GM19238 (cell line): Measurements from ENCODE around the gene ZNF592.

ENCODE experiments used
- DNase-seq: peaks from one replicate; pipeline ENCODE4 v3.0.0; 2011; ENCODE audit warnings: low spot score; ENCODE audit not compliant: insufficient read length

ZNF592 gene

GRCh38 chr15:84807228-84807627, 58.8 kb downstream of the ZNF592 start:
- no peak for DNase-seq

GRCh38 chr15:84810073-84810840, 61.9 kb downstream of the ZNF592 start:
- DNase-seq, result no peak

DNA sequence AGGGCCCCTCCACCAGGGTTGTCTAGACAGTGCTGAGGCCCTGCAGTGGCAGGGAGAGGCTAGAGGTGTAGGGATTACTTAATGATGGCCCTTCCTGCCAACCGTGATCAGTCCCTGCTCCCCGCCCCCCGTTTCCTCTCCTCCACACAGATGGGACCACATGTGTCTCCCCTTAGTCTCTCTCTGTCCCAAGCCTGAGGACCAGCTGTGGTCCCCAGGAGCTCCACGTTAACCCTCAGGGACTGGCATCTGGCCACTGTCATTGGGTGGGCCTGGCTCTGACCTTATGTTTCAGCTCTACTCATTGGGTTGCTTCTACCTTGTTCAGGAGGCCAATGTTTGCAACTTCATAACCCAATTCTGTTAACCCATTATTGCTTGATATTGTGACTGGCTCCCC, 62.8 kb downstream of the ZNF592 start:
- no peak for DNase-seq

- DNase-seq, result no peak
These were observed 63.4 kb downstream of the ZNF592 start for GRCh38 chr15:84811828-84812227.

GRCh38 chr15:84812842-84813241, 64.5 kb downstream of the ZNF592 start:
- no peak for DNase-seq

- DNase-seq, result no peak
These were observed 65.0 kb downstream of the ZNF592 start for GRCh38 chr15:84813435-84813834.

DNA sequence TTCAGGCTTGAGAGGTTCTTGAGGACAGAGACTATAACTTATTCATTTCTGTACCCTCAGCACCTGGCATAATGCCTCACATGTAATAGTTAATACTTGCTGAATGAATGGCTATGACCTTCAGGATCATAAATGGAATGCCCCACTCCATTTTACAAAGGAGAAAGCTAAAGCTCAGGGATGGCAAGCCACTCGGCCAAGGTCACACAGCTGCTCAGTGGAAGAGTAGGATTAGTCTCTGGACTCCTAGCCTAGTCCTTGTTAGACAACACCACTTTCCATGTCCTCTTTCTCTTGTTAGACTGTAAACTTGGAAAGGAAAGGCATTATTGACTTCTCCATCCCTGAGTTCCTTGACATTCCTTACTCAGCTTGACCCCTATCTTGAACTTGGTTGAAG, 65.5 kb downstream of the ZNF592 start:
- DNase-seq, result no peak

DNA sequence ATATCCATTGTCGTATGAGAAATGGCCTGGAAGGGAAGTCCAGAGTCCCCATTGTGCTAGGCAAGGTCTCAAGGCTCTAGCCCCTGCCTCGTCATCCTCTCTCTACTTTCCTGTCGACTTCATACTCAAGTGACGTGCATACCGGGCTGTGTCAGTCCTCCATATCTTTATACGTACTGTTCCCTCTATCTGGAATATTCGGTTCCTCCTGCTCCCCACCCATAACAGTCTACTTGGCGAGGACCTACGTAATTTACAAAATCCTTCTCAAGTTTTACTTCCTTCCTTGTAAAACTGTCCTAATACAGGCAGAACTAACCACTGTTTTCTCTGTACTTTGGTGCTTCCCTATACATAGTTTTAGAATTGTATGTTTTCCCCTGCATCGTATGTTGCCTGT, 66.5 kb downstream of the ZNF592 start:
- DNase-seq, result no peak

DNA sequence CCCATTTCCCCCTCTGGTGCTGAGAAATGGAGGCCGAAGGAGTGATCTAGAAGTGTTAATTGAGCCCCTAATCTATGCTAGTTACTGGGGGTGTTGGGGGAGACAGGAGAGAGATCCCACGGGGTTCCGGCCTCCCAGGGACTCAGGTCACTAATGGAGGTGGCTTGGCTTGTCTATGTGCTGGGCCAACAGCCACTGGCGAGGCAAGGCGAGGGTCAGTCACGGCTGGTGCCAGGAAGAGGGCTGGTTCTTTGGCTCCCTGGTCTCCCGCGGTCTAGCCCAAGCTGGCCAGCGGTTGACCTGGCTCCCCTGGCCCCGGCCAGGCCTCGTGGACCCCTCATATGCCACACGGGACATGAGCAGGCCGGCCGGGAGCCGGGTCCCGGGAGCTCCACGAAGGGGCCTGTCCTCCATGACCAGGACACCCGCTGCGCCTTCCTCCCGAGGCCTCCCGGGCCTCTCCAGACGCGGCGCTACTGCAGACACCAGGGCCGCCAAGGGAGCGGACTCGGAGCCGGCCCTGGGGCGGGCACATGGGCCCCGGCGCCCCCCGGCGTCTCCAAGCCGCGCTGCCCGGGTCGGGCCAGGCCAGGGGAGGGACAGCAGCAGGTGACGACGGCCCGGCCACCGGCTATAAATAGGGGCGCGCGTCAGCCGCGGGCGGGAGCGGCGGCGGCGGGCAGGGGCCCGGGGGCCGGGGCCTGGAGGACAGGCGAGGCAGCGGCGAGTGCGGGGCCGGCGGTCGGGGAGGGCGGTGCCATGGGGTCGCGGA, 68.5 kb downstream of the ZNF592 start, which contains the start of gene ALPK3:
Gene ALPK3 (plus strand): TSS at position 663 of the 772 bp plus-strand sequence. CDS start 97 bp downstream, at position 760.
- no peak for DNase-seq

DNA sequence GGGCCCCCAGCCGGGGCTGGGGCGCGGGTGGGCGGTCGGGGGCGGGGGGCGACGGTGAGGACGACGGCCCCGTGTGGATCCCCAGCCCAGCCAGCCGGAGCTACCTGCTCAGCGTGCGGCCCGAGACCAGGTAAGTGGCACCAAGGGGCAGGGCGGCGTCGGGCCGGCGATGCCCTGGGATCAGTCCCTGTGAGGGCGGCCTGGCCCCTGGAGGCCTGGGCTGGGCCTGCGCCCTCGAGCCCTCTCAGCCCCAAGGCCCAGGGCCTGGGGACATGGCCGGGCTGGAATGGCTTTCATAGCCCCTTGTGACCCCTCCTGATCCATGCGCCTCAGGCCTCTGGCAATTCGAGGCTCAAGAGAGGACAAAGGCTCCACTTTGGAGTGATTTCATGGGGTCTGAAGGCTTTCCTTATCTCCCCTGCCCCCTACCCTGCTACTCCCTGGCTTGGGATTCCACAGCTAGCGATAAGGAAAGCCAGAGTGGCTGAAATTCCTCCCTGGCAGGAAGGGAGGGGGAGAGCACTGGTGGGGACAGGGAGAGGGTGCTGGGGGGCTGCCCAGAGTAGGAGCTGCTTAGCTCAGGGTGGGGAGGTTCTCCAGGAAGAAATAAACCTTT, 69.2 kb downstream of the ZNF592 start:
- DNase-seq, result no peak

DNA sequence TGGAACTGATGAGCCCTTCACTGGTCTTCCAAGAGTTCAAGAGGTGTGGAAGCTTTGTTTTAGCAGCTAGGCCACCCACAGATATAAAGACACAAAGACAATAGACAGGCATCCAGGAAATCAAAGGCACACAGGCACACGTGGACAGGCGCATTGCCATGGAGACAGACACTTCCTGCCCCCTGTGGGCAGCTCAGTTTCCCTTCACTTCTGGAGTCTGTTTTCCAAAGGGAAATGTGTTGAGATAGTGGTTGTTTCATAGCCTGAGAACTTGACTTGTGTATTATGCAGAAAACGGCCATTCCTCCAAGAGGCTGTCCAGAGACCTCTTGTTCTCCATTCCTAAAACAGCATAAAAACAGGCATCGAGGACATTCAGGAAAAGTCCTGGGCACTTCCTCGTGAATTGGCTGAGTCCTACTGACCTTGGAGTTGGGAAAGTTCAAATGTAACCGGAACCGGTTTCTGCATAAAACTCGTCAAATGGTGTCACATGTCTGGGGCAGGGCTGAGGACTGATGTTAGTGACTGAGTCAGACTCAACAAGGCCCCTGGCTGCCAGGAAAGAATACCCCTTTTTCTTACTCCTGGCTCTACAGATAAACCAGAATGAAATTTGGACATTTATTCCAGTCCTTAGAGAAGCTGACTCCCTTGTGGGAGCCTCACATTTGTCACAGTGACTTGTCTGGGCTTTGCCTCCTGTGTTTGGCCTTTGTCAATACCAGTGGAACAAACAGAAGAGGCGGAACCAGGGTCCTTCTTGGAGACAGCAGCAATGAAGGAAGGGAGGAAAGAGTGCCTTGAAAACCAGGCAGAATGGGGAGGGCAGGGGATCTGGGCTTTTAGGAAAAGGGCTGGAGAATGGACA, 70.1 kb downstream of the ZNF592 start:
- no peak for DNase-seq

DNA sequence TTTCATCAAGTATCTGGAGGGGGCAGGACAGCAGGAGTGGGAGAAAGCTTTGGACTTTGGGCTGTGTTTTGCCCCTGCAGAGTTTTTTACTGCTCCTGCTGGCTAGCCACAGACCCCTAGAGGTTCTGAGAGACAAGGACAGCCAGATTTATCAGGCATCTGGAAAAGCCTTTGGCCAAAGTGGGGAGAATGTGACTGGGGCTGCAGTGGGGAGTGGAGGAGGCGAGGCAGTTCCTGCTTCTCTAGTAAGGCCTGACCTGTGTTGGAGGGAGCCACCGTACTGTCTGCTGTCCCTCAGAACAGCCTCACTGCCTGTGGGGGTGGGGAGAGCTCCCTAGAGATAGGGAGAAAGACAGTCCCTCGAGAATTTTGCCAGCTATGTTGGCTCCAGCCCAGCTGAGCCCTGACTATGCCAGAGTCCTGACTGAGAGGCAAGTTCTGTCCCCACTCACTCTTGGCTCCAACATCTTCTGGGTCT, 70.9 kb downstream of the ZNF592 start:
- no peak for DNase-seq

GRCh38 chr15:84819791-84820190, 71.4 kb downstream of the ZNF592 start:
- DNase-seq, result no peak

DNA sequence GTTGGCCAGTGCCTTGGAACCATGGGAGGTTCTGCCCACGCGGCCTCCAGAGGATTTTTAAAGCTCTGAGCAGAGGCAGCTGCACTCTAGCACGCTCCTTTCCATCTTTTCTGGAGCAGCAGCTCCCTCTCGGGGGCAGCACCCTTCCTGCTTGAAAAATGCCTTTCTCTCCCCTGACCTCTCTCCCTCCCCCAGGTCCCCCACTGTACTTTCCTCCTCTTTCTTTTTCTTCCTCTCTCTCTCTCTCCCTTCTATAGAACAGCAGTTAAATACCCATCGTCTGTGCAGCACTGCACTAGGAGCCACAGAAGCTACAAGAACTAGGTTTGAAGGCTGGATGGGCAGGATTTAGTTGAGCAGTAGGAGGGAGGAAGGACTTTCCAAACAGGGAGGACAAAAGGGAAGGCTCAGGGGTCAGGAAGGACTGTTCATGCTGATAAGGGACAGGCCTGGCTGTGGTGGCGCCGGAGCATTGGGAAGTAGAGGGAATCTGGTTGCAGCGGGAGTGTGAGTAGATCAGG, 73.2 kb downstream of the ZNF592 start:
- DNase-seq, result no peak

GRCh38 chr15:84822653-84823281, 74.4 kb downstream of the ZNF592 start:
- no peak for DNase-seq

GRCh38 chr15:84823282-84823878, 75.0 kb downstream of the ZNF592 start:
- DNase-seq, result no peak

DNA sequence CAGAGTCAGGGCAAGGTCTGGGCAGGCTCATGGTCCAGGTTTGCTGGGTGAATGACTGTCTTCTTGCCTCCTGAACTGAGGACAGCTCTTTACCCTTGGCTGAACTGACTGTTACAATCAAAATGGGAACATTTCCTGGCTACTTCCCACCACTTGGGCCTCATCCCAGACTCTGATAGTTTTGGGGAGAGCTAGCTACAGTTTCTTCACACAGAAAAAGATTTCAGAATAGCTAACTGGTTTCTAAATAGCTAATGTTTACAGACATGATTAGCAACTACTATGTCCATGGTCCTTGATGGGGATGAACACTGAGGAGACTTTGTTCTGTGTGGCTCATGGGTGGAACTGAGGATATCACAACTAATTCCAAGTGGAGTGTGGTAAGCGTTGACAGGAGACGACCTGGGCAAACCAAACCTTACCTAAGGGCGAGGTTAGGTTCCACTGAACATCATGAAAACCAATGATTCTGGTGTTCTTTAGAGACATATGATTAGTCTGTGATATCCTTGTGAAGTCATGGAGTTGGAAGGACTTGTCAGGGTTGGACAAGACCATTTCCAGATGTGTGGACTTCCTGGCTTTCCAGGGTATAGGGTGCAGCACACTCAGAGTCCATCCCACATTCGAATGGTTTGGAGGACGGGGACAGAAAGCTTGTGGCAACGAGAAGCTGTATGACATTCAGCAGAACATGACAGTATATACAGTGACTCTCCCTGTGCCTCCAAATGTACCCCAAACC, 76.0 kb downstream of the ZNF592 start:
- DNase-seq, result no peak

DNA sequence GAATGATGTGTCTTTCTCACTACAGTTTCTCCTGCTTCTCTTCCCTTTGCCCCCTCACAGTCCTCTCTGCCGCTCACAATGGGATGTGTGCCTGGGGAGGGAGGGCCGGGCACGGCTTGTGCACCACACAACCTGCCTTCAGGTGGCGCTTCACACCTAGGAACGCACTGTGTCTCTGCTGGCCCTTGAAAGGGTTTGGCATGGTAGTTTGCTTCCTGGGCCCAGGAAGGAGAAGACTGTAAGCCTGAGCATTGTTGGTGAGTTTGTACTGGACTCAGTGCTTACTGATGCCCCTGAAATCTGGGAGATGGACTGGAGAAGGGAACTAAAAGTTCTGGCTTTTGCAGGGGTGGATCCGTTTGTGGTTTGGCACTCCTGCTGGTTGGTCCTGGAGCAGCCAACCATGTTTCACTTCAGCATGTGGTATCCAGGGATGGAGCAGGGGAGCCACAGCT, 78.0 kb downstream of the ZNF592 start:
- no peak for DNase-seq

DNA sequence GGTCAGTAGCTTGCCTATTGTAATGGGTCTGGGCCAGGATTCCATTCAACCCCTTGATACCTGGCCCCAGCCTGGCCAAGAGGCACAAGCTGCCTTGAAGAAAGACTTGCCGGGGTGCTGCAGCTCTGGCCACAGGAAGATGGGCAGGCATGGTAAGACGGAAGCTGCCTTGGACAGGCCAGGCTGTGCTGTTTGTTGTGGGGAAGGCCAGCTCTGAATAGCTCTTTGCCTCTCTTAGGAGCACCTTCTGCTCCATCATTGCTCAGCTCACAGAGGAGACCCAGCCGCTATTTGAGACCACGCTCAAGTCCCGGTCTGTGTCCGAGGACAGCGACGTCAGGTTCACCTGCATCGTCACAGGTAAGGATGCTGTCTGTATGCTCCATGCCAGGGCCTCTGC, 78.9 kb downstream of the ZNF592 start:
- DNase-seq, result no peak
